IPS DF 6.9 (cell line): ENCODE measurements around the gene PTPN9.
A peak's percentile ranks its signal among the peaks of the same experiment; 100 is the strongest.
"Not testable (repeated sequence)": the region's sequence is repeated elsewhere in the genome, so short reads cannot be mapped to it uniquely, and the experiment has no call there.

Experiments
- DNase-seq: peaks from one replicate; pipeline ENCODE4 v3.0.0-alpha.2; 2013; ENCODE audit warnings: low read depth, low spot score
- H3K27ac ChIP-seq: one replicate; pipeline ENCODE4 v1.5.1; 2013; ENCODE audit warnings: low read length, control low read depth
- H3K27me3 ChIP-seq: 2 replicates; pipeline ENCODE4 v1.6.1; 2013; ENCODE audit warnings: mild to moderate bottlenecking, low read length; ENCODE audit not compliant: control insufficient read depth, insufficient read depth
- H3K36me3 ChIP-seq: 2 replicates; pipeline ENCODE4 v1.6.1; 2013; ENCODE audit warnings: low read length; ENCODE audit not compliant: control insufficient read depth, insufficient read depth
- H3K4me1 ChIP-seq: 2 replicates; pipeline ENCODE4 v1.6.1; 2013; ENCODE audit warnings: low read length; ENCODE audit not compliant: control insufficient read depth, insufficient read depth
- H3K4me3 ChIP-seq: 2 replicates; pipeline ENCODE4 v1.5.1; 2013; ENCODE audit warnings: mild to moderate bottlenecking, low read length
- H3K9me3 ChIP-seq: 2 replicates; pipeline ENCODE4 v1.6.1; 2013; ENCODE audit warnings: low read length, inconsistent platforms; ENCODE audit not compliant: control insufficient read depth, insufficient read depth
- WGBS: extraction: QIAGEN DNeasy Blood & Tissue Kit; methylation state at CpG from one replicate; pipeline ENCODE4 v1.1.7; 2013; ENCODE audit warnings: mixed read lengths, missing lambda C conversion rate; ENCODE audit not compliant: insufficient read length, insufficient coverage; 5-methylcytosine and 5-hydroxymethylcytosine counted together

The PTPN9 gene

GRCh38 chr15:75582943-75583342 lies 3.8 kb upstream of the PTPN9 start:
- WGBS = no CpG with 5 or more reads among the region's 5 CpGs
- not testable (repeated sequence) for H3K9me3 ChIP-seq, DNase-seq, H3K4me1 ChIP-seq, H3K36me3 ChIP-seq, H3K27ac ChIP-seq, H3K27me3 ChIP-seq, H3K4me3 ChIP-seq

GRCh38 chr15:75578173-75578947 lies 755 bp downstream of the PTPN9 start:
- DNase-seq = no peak
- no peaks in the 10 kb centered on the region for H3K27me3 ChIP-seq

DNA sequence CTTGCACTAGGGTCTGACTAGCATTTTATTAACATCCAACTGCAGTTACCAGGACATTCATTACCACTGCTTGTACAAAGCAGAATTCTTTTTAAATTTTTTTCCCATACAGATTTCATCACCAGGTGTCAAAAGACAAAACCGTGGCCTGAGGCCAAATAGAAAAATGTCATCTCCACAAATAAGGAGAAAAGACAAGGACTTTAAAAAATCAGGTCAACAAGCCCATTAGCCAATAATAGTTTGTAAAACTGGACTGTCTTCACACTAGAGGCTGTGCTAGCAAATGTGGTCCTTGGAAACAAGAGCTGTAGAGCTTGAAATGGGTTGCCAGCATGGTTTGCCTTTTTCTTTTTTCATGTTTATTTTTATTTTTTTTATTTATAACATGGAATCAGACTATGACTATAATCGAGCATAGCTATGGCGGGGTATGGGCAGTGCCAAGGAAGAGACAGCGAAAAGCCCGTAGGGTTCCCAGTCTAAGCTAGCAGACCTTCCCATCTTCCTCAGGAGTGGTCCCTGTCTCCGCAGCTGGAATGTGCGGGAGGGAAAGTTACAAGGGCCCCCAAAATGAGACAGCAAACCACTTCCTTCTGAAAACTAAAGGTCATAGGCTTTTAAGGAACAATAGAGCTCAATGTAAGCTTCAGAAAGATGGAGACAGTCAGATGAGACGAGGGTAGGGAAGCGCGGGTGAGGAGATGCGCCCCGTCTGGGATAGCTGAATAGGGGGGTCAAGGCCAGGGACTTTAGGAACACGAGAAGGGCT lies 1.5 kb downstream of the PTPN9 start:
- H3K9me3 ChIP-seq = no peaks in the 10 kb centered on the region
- WGBS = no CpG with 5 or more reads among the region's 13 CpGs
- H3K27me3 ChIP-seq = no peaks in the 10 kb centered on the region
- no peak for DNase-seq
- H3K4me1 ChIP-seq = 0 out of 2 replicates have a peak, but pooled peaks cover 2% of the 10 kb centered on the region
- no peak overlapping the region for H3K27ac ChIP-seq
- peak overlapping the region; percentile 78; the same call in 1 of the 2 replicates for H3K4me3 ChIP-seq
- H3K36me3 ChIP-seq = no peaks in the 10 kb centered on the region

More at GRCh38 chr15:75578173-75578947, 755 bp downstream of the PTPN9 start:
- Histone ChIP-seq H3K4me1 (0 out of 2 replicates have a peak, but pooled peaks cover 2% of the 10 kb centered on the region), H3K27ac (no peak overlapping the region), H3K4me3 (peak overlapping the region; percentile 78), H3K36me3 (no peaks in the 10 kb centered on the region), H3K9me3 (no peaks in the 10 kb centered on the region)
- no CpG with 5 or more reads among the region's 77 CpGs for WGBS

DNA sequence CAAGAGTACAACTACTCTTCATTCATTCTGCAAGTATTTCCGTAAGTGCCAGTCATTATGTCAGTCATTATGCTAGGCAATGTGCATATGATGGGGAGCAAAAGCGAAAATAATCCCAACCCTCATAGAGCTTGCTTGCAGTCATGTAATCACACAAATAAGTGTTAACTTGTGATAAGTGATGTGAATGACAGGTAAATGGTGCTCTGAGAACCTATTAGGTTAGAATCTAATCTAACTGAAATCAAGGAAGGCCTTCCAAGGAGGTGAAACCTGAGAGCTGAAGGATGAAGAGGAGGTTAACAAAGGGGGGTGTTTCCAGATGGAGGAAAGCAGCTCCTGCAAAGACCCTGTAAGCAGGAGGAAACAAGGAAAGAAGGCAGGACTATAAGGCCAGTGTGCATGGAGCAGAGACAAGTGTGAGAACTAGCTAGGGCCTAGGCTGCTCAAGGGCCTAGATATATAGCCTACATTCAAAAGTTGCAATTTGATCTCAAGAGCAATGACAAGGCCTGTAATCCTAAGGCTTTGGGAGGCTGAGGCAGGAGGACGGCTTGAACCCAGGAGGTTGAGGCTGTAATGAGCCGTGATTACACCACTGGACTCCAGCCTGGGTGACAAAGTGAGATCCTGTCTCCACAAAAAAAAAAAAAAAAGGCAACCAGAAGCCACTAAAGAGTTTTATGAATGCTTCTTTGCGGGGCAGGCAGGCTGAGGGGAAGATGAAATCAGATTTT lies 5.3 kb downstream of the PTPN9 start:
- Histone ChIP-seq H3K27ac (peak overlapping the region; percentile 49), H3K4me1 (0 out of 2 replicates have a peak, but pooled peaks cover 3% of the 10 kb centered on the region), H3K9me3 (no peaks in the 10 kb centered on the region), H3K4me3 (no peak overlapping the region), H3K27me3 (no peaks in the 10 kb centered on the region), H3K36me3 (no peaks in the 10 kb centered on the region)
- DNase-seq = no peak
- WGBS = no CpG with 5 or more reads among the region's 5 CpGs

GRCh38 chr15:75570126-75570845 lies 8.8 kb downstream of the PTPN9 start:
- DNase-seq = no peak
- no peak overlapping the region for H3K4me3 ChIP-seq
- WGBS = no CpG with 5 or more reads among the region's 8 CpGs
- H3K36me3 ChIP-seq = no peaks in the 10 kb centered on the region
- H3K27me3 ChIP-seq = no peaks in the 10 kb centered on the region
- 0 out of 2 replicates have a peak, but pooled peaks cover 3% of the 10 kb centered on the region for H3K4me1 ChIP-seq
- no peak overlapping the region for H3K27ac ChIP-seq
- no peaks in the 10 kb centered on the region for H3K9me3 ChIP-seq

DNA sequence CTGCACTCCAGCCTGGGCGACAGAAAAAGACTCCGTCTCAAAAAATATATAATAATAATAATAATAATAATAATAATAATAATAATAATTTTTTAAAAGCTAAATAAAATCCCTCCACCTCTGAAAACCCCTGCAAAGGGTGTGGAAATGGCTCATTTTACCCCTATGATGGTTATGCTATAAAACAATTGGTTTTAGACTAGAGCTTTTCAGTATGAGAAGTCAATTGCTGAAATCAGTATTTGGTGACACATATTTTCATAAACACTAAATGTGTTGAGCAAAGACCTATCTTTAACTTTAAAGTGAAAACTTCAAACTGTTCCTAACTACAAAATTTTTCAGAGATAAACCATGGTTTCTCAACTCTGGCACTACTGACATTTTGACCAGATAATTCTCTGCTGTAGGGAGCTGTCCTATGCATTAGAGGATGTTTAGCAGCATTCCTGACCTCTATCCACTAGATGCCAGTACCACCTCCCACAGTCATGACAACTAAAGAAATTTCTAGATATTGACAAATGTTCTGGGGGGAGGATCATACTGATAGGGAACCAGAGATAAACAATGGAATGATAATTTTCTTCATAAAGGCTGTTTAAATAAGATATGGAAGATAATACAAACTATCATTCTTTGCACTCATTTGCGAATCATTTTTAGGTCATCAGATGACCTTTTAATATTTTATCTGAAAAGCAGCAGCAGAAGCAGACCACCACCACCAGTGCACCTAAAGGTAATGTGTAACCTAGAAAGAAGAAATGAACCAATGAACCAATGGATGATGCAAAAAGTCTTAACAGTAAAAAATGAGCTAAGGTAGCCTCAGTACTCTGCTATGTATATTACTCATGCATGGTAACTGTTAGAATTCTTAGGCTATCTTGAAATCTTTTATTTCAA lies 13.8 kb downstream of the PTPN9 start:
- Histone ChIP-seq H3K27me3 (no peaks in the 10 kb centered on the region), H3K27ac (no peak overlapping the region)

DNA sequence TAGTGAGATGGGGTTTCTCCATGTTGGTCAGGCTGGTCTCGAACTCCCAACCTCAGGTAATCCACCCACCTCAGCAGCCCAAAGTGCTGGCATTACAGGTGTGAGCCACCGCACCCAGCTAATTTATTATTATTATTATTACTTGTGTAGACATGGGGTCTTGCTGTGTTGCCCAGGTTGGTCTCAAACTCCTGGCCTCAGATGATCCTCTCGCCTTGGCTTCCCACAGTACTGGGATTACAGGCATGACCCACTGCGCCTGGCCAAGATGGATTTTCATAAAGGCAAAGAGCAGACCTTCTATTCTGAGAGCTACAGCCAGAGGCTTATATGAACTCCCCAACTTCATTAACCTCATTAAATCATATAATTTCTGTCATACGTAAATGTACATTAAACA lies 17.2 kb downstream of the PTPN9 start:
- Histone ChIP-seq H3K36me3 (no peaks in the 10 kb centered on the region), H3K27me3 (no peaks in the 10 kb centered on the region), H3K4me3 (no peak overlapping the region), H3K27ac (no peak overlapping the region), H3K4me1 (no peaks in the 10 kb centered on the region), H3K9me3 (no peaks in the 10 kb centered on the region)
- no peak for DNase-seq
- no CpG with 5 or more reads among the region's 5 CpGs for WGBS

More for the DNA sequence above, 13.8 kb downstream of the PTPN9 start:
- Histone ChIP-seq H3K4me1 (no peaks in the 10 kb centered on the region), H3K36me3 (no peaks in the 10 kb centered on the region), H3K4me3 (no peak overlapping the region), H3K9me3 (no peaks in the 10 kb centered on the region)
- no CpG with 5 or more reads among the region's 3 CpGs for whole genome bisulfite sequencing
- no peak for DNase-seq

- not testable (repeated sequence) for H3K36me3 ChIP-seq, H3K4me3 ChIP-seq, H3K27me3 ChIP-seq, H3K4me1 ChIP-seq, H3K27ac ChIP-seq, DNase-seq, H3K9me3 ChIP-seq
- no CpG with 5 or more reads among the region's 6 CpGs for WGBS
These were observed 19.8 kb downstream of the PTPN9 start for GRCh38 chr15:75559360-75559759.

DNA sequence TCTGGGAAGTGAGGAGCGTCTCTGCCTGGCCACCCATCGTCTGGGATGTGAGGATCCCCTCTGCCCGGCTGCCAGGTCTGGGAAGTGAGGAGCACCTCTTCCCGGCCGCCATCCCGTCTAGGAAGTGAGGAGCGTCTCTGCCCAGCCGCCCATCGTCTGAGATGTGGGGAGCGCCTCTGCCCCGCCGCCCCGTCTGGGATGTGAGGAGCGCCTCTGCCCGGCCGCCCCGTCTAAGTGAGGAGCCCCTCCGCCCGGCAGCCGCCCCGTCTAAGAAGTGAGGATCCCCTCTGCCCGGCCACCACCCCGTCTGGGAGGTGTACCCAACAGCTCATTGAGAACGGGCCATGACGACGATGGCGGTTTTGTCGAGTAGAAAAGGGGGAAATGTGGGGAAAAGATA lies 20.2 kb downstream of the PTPN9 start:
- not testable (repeated sequence) for H3K27me3 ChIP-seq, H3K27ac ChIP-seq, H3K36me3 ChIP-seq, DNase-seq, H3K4me3 ChIP-seq, H3K4me1 ChIP-seq, H3K9me3 ChIP-seq
- no CpG with 5 or more reads among the region's 28 CpGs for WGBS
